SK-N-MC (cell line): Measurements from ENCODE around the gene CMTM2.
"Not testable (repeated sequence)": the region's sequence is repeated elsewhere in the genome, so short reads cannot be mapped to it uniquely, and the experiment has no call there.

Experiments
- DNase-seq: peaks from one replicate; pipeline ENCODE4 v3.0.0-alpha.2; 2011; ENCODE audit warnings: low read depth, low spot score
- H3K27ac ChIP-seq: fragments of 200-600 bp; sonication (generic); 2 replicates; pipeline ENCODE4 v1.5.1; 2016; ENCODE audit warnings: mixed run types
- H3K36me3 ChIP-seq: fragments of 200-600 bp; sonication (generic); 2 replicates; pipeline ENCODE4 v1.6.1; 2017; ENCODE audit warnings: antibody characterized with exemption, low read length, mixed read lengths; ENCODE audit not compliant: insufficient read depth
- H3K4me3 ChIP-seq: fragments of 200-600 bp; sonication (generic); 2 replicates; pipeline ENCODE4 v1.5.1; 2016
- H3K9ac ChIP-seq: fragments of 200-600 bp; sonication (generic); 2 replicates; pipeline ENCODE4 v1.8.0; 2017; ENCODE audit warnings: mixed run types, mixed read lengths; ENCODE audit not compliant: insufficient read length
- H3K9me3 ChIP-seq: fragments of 200-600 bp; sonication (generic); 2 replicates; pipeline ENCODE4 v1.6.1; 2017; ENCODE audit warnings: low read depth, mild to moderate bottlenecking, antibody characterized with exemption, low read length, moderate library complexity, mixed read lengths
- EZH2 ChIP-seq: fragments of 200-600 bp; sonication (generic); IDR thresholded peaks from one replicate; pipeline ENCODE4 v1.6.1; 2017; ENCODE audit warnings: antibody characterized with exemption
- FOXP2 ChIP-seq: optimal IDR thresholded peaks from 2 replicates; pipeline ENCODE3; 2011; ENCODE audit warnings: mild to moderate bottlenecking, moderate library complexity; ENCODE audit not compliant: insufficient read depth; ENCODE audit errors: extremely low read length, control extremely low read depth
- POLR2AphosphoS5 ChIP-seq: IDR thresholded peaks from 2 replicates; pipeline ENCODE4 v1.6.1; 2012; ENCODE audit warnings: mild to moderate bottlenecking, low read depth, low read length, borderline replicate concordance

The CMTM2 gene

DNA sequence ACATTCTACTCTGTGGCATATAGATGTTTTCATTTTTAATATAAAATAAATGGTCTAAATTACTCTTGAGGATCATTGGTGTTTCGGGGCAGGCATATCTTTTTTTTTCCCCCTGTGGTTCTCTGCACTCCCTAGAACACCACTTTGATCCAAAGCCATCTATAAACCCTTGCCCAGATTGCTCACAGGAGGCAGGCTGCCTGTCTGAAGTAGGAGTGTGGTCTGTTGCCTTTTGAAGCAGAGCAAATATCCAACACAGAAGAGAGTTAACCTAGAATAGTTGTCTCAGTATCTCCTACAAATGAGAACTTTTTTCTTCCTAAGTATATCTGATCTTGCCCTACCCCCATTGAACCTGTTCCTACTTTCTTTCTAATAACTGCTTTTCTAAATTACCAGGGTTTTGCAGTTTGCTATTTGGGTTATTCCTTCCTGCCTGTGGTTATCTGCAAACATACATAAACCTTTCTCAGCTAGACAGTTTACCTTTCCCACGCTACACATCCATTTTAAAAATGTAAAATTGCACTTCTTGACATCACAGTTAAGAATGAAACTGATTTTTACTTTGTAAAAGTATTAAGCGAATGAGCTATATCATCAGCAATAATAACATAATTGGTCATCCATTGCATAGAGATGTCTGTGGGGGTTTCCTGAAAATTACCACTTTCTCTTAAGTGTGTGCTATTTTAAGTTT lies 17.7 kb upstream of the CMTM2 start:
- no peaks in the 10 kb centered on the region for H3K9me3 ChIP-seq
- TF ChIP-seq EZH2 (no peak), POLR2AphosphoS5 (no peak), FOXP2 (no peak)
- no peak for DNase-seq
- H3K4me3 ChIP-seq = no peak overlapping the region
- H3K27ac ChIP-seq = no peak overlapping the region
- H3K36me3 ChIP-seq = no peaks in the 10 kb centered on the region; the same call in 1 of the 2 replicates
- no peak overlapping the region for H3K9ac ChIP-seq

DNA sequence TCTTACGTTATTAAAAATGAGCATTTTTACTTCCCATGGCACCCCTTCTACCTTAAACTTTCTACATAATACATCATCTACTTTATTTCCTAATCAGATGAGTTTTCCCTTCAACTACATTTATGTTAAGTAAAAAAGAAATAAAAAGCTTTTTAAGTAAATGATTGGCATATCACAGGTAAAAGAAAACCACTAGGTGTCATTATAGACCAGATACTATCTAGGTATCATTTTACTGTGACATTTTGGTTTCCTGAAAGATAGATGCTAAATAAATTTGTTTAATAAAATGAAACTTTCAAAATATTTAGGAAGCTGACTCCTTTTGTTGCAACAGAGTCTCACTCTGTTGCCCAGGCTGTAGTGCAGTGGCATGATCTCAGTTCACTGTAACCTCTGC lies 16.9 kb upstream of the CMTM2 start:
- DNase-seq = no peak
- H3K9ac ChIP-seq = no peak overlapping the region
- H3K9me3 ChIP-seq = no peaks in the 10 kb centered on the region
- no peaks in the 10 kb centered on the region; the same call in 1 of the 2 replicates for H3K36me3 ChIP-seq
- no peak overlapping the region for H3K4me3 ChIP-seq
- no peak overlapping the region for H3K27ac ChIP-seq
- TF ChIP-seq EZH2 (no peak), POLR2AphosphoS5 (no peak), FOXP2 (no peak)

DNA sequence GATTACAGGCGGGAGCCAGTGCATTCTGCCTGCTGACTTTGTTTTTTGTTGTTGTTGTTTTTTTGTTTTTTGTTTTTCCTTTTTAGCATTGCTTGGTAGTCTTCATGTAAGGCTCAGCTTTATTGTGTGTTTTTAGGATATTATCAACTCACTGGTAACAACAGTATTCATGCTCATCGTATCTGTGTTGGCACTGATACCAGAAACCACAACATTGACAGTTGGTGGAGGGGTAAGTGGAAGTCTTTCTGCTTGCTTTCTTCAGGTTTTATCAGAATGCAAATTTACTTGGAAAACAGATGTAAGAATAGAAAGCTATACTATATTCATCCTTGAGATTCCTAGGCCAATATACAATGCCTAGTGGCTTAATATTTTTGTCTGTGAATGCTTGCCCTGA lies 16.3 kb upstream of the CMTM2 start:
- Histone ChIP-seq H3K36me3 (no peaks in the 10 kb centered on the region; the same call in 1 of the 2 replicates), H3K27ac (no peak overlapping the region), H3K9ac (no peak overlapping the region), H3K9me3 (no peaks in the 10 kb centered on the region), H3K4me3 (no peak overlapping the region)
- TF ChIP-seq EZH2 (no peak), POLR2AphosphoS5 (no peak), FOXP2 (no peak)
- no peak for DNase-seq

GRCh38 chr16:66563574-66564334 lies 15.5 kb upstream of the CMTM2 start:
- Histone ChIP-seq H3K9me3 (no peaks in the 10 kb centered on the region), H3K9ac (no peak overlapping the region), H3K27ac (no peak overlapping the region), H3K36me3 (no peaks in the 10 kb centered on the region; the same call in 1 of the 2 replicates), H3K4me3 (no peak overlapping the region)
- no peak for DNase-seq
- TF ChIP-seq EZH2 (no peak), POLR2AphosphoS5 (no peak), FOXP2 (no peak)

- H3K9ac ChIP-seq = no peak within 1 kb of the TSS
- H3K9me3 ChIP-seq = no peaks in the 10 kb centered on the region
- DNase-seq = no peak
- H3K36me3 ChIP-seq = no peaks in the 10 kb centered on the region; the same call in 1 of the 2 replicates
- H3K4me3 ChIP-seq = no peak within 1 kb of the TSS
- no peak within 1 kb of the TSS for H3K27ac ChIP-seq
- TF ChIP-seq EZH2 (no peak), POLR2AphosphoS5 (no peak), FOXP2 (no peak)
These were observed 13.0 kb upstream of the CMTM2 start, which contains the start of gene CMTM1 for GRCh38 chr16:66566051-66566901. TSS of gene CMTM1 (plus strand) at chr16:66566439. CDS start at chr16:66566514, 75 bp downstream.

DNA sequence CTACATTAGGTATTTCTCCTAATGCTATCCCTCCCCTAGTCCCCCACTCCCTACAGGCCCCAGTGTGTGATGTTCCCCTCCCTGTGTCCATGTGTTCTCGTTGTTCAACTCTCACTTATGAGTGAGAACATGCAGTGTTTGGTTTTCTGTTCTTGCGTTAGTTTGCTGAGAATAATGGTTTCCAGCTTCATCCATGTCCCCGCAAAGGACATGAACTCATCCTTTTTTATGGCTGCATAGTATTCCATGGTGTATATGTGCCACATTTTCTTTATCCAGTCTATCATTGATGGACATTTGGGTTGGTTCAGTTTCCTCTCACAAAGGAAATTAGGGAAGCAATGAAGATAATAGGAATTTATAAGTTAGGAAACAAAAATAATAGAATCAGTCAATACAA lies 12.0 kb upstream of the CMTM2 start:
- H3K9me3 ChIP-seq, H3K9ac ChIP-seq, H3K27ac ChIP-seq, H3K36me3 ChIP-seq, H3K4me3 ChIP-seq, DNase-seq: not testable (repeated sequence)

GRCh38 chr16:66568355-66568754 lies 10.9 kb upstream of the CMTM2 start:
- Histone ChIP-seq H3K9me3 (no peaks in the 10 kb centered on the region), H3K4me3 (no peak overlapping the region), H3K36me3 (no peaks in the 10 kb centered on the region; the same call in 1 of the 2 replicates), H3K9ac (no peak overlapping the region), H3K27ac (no peak overlapping the region)
- TF ChIP-seq EZH2 (no peak), POLR2AphosphoS5 (no peak), FOXP2 (no peak)
- no peak for DNase-seq

DNA sequence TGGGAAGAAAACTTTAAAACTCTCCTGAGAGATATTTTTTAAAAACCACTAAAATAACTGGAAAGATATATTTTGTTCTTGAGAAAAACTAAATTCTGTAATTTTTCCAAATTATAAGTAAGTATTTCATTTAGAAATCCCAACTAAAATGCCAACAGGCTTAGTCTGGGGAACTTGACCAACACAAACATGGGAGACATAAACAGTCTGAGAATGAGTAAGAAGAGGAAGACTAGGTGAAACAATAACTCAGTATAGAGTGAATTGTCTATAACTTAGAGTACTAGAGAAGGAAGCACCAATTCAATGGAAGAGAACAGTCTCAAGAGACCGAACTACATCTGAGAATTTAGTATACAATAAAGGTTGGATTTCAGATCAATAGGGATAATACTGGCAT lies 10.1 kb upstream of the CMTM2 start:
- Histone ChIP-seq H3K9ac (no peak overlapping the region), H3K27ac (no peak overlapping the region), H3K4me3 (no peak overlapping the region), H3K9me3 (no peaks in the 10 kb centered on the region), H3K36me3 (no peaks in the 10 kb centered on the region; the same call in 1 of the 2 replicates)
- DNase-seq = no peak
- TF ChIP-seq EZH2 (no peak), POLR2AphosphoS5 (no peak), FOXP2 (no peak)
